Right lobe of liver (tissue), 6 donors: Measurements from ENCODE around the gene RND3. TPM values are rescaled to one million over a fixed set of nuclear protein-coding genes. Genes with fewer than 3 reads are reported as not detected.
A peak's percentile ranks its signal among the peaks of the same experiment; 100 is the strongest.

ENCODE experiments used
- ATAC-seq, 4 donors: fragments of 200-7000 bp; cut with Tn5 transposase; one replicate each; pipeline ENCODE4 v1.9.1; 2020; ENCODE audit warnings: mild to moderate bottlenecking in 4 of 4, moderate library complexity in 4 of 4
- DNase-seq, 3 donors: peaks; one replicate each; pipeline ENCODE4 v3.0.0-alpha.2; 2020
- H3K27ac ChIP-seq, 3 donors: fragments of 200-600 bp; one replicate each; pipeline ENCODE4 v1.8.0; 2022
- H3K27me3 ChIP-seq, 2 donors: fragments of 200-600 bp; one replicate each; pipeline ENCODE4 v1.8.0; 2022
- H3K36me3 ChIP-seq, 4 donors: fragments of 200-600 bp; sonication (generic) in 1 of 4; one replicate each; pipeline versions ENCODE4 v1.5.1 to v1.8.0; 2017 to 2022; ENCODE audit warnings: control low read depth in 1 of 4
- H3K4me1 ChIP-seq, 4 donors: fragments of 200-600 bp; sonication (generic) in 1 of 4; one replicate each; pipeline versions ENCODE4 v1.5.1 to v1.8.0; 2017 to 2022; ENCODE audit warnings: control low read depth in 1 of 4
- H3K4me3 ChIP-seq, 3 donors: fragments of 200-600 bp; one replicate each; pipeline ENCODE4 v1.8.0; 2022
- H3K9me3 ChIP-seq, 4 donors: fragments of 200-600 bp; sonication (generic) in 1 of 4; one replicate each; pipeline versions ENCODE4 v1.5.1 to v1.8.0; 2017 to 2022; ENCODE audit warnings: control low read depth in 1 of 4
- POLR2A ChIP-seq: fragments of 450-650 bp; IDR thresholded peaks from one replicate; pipeline ENCODE4 v1.6.1; 2017; ENCODE audit warnings: antibody characterized with exemption, mild to moderate bottlenecking
- WGBS: methylation state at CpG from one replicate; pipeline ENCODE4 v1.1.6; 2018; ENCODE audit warnings: low coverage, low lambda C conversion rate; ENCODE audit not compliant: insufficient coverage; ENCODE audit errors: missing lambda C conversion rate; 5-methylcytosine and 5-hydroxymethylcytosine counted together
- intact Hi-C, 2 donors: fragments of 100-400 bp; cut with DNase I; formaldehyde crosslinking; loops; one replicate each; pipeline versions ENCODE4 v1.11.2 to v1.14.1; 2022
- total RNA-seq, 6 experiments: library from RNA; depleted of rRNA in 2 of 6; stranded (reverse); fragments of >200 nt in 2 of 6; fragmentation: NEBNext Ultra II Directional in 3 of 6; extraction: Animal tissue kit (Norgen Biotek cat#: 25700) in 3 of 6; gene quantifications; one replicate each; pipeline versions ENCODE4 v1.1.0 to v1.2.4, GENCODE V29; 2016 to 2023
- TF ChIP-seq, protein P1 (sequence below), 4 donors: fragments of 200-600 bp in 3 of 4; fragments of 450-650 bp in 1 of 4; IDR thresholded peaks; one replicate each; pipeline versions ENCODE4 v1.5.1 to v1.8.0; 2016 to 2022; ENCODE audit warnings: antibody characterized with exemption in 4 of 4, mild to moderate bottlenecking in 2 of 4
- donor health status: DM: no; HTN: yes; CAD: no.
- donor health status: DM: no; HTN: no; CAD: no.
- donor health status: DM: no; HTN: no; CAD: no.
- donor health status: DM: no; HTN: yes; CAD: no.
- donor health status: DM: no; HTN: yes; CAD: no.

The RND3 gene
- total RNA-seq, 6 experiments from 2014 or later, result 20.0 to 70.5 (median 36.8) TPM

DNA sequence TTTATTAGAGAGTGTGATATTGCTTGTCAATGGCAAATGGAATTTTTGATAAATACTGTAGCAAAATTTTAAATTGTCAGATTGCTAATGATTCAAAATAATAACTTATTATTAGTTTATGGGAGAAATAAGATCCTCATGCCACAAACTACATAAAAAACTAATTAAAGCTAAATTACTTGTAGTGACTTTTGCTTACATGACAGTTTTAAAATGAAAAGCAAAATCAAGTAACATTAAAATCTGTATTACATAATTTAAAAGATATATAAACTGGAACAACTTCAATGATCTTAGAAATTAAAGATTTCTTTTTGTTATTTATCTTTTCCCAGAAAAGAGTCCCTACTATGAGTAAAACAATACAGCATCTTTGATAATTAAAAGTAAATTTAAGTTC lies 17.7 kb upstream of the RND3 start:
- no peak overlapping the region for H3K4me3 ChIP-seq
- H3K27ac ChIP-seq, result no peak overlapping the region
- intact Hi-C loops, result no loop called here
- no peaks in the 10 kb centered on the region for H3K4me1 ChIP-seq
- H3K27me3 ChIP-seq, result no peaks in the 10 kb centered on the region
- TF ChIP-seq, protein P1, sequence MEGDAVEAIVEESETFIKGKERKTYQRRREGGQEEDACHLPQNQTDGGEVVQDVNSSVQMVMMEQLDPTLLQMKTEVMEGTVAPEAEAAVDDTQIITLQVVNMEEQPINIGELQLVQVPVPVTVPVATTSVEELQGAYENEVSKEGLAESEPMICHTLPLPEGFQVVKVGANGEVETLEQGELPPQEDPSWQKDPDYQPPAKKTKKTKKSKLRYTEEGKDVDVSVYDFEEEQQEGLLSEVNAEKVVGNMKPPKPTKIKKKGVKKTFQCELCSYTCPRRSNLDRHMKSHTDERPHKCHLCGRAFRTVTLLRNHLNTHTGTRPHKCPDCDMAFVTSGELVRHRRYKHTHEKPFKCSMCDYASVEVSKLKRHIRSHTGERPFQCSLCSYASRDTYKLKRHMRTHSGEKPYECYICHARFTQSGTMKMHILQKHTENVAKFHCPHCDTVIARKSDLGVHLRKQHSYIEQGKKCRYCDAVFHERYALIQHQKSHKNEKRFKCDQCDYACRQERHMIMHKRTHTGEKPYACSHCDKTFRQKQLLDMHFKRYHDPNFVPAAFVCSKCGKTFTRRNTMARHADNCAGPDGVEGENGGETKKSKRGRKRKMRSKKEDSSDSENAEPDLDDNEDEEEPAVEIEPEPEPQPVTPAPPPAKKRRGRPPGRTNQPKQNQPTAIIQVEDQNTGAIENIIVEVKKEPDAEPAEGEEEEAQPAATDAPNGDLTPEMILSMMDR (IDR thresholded peaks at IDR 0.05), result no peak
- no peak for TF ChIP-seq POLR2A
- no peaks in the 10 kb centered on the region for H3K9me3 ChIP-seq
- no peaks in the 10 kb centered on the region for H3K36me3 ChIP-seq
- ATAC-seq (no peak), DNase-seq (no peak)

DNA sequence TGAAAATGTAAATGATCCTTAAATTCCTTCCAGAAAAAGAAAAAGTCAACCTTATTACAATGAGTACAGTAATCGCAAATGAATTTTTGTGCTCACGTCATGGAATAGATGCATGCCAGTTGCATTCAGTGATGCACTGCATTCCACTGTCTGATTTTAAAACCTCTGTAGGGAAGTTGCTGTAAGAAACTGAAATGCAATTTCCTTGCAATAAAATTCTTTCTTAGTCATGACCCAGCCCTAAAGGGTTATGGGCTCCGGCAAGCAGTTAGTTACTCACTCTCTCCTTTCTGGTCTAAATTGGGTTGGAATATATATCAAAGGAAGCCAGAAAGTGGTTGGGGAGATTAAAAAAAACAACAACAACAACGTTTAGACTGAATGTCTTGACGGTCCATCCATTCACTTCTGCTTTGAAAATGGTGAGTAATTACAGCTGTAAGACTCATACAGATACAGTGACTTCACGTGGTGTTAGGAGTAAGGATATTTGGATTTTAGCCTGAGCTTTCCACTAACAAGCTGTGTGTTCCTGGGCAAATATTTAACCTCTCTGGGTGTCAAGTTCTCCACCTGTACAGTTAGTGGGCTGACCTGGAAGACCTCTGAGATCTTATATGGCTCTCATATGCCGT lies 8.6 kb upstream of the RND3 start:
- Histone ChIP-seq H3K27me3 (no peaks in the 10 kb centered on the region), H3K9me3 (no peaks in the 10 kb centered on the region), H3K4me1 (peaks cover 0 to 17% (median 8%) of the 10 kb centered on the region in 4 donors), H3K36me3 (no peaks in the 10 kb centered on the region), H3K4me3 (no peak overlapping the region), H3K27ac (no peak overlapping the region)
- DNase-seq (no peak), ATAC-seq (no peak)
- WGBS, result 71% methylated on average over 7 of the region's 7 CpGs
- intact Hi-C loops, result no loop called here
- TF ChIP-seq, protein P1 (IDR thresholded peaks at IDR 0.05), result no peak
- TF ChIP-seq POLR2A, result no peak

DNA sequence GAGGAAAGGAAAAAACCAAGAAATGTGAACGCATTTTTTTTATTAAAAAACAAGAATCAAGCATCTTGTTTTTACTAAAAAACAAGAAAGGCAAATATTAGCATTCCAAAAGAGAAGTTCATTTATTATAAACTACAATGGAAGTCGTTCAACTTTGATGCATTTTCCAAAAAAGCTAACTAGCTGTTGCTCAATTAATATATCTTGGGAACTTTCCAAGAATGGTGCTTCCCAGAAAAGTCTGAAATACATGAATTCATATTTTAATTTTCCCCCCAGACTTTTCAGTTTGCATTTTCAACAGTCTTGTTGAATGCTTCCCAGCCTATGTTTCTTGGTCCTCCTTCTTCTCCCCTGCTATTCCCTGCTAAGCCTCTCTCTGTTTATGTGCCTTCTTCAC lies 7.5 kb upstream of the RND3 start:
- H3K4me1 ChIP-seq, result peaks cover 0 to 17% (median 8%) of the 10 kb centered on the region in 4 donors
- intact Hi-C loops, result no loop called here
- WGBS, result 22% methylated on average over 2 of the region's 2 CpGs

DNA sequence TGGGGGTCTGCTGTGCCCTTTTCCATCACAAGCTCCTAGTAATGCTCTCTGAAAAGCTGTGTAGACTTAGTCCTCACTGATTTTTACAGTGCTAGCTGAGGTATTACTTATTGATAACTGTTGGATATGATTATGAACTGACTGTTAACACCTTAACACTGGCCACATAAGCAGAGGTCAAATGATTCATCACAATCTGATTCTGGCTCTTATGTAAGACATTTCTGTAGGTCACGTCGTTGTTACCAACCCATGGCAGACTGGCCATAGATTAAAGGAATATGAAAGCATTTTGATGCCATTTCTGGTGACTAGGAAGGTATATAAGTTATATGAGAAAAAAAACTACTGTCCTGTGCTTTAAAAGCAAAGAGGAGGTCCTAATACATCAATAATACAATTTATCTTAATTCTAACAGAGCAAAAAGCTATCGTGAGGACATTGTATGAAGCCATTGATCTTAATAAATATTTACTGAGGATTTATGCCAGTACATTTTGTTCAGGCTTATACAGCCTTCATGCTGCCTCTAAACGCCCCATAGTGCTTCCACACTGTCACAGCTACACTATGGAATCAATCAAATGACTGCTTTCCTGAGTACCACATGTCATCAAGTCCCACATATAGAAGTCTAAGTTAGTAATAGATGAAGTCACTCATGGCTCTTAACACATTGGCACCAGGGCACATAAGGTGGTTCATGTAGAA lies 6.9 kb upstream of the RND3 start:
- TF ChIP-seq, protein P1 (IDR thresholded peaks at IDR 0.05), result no peak
- TF ChIP-seq POLR2A, result no peak
- H3K27ac ChIP-seq, result peak overlapping the region in 2 of 3 donors; percentile 33 to 42
- 22% methylated on average over 4 of the region's 4 CpGs for WGBS
- H3K36me3 ChIP-seq, result no peaks in the 10 kb centered on the region
- H3K9me3 ChIP-seq, result no peaks in the 10 kb centered on the region
- peaks cover 0 to 17% (median 8%) of the 10 kb centered on the region in 4 donors for H3K4me1 ChIP-seq
- H3K4me3 ChIP-seq, result no peak overlapping the region
- ATAC-seq, result peak; percentile 78 to 95 (median 90)
- H3K27me3 ChIP-seq, result no peaks in the 10 kb centered on the region
- DNase-seq, result no peak
- intact Hi-C loops, result no loop called here

More for the DNA sequence above, 7.5 kb upstream of the RND3 start:
- no peak for DNase-seq
- Histone ChIP-seq H3K27me3 (no peaks in the 10 kb centered on the region), H3K27ac (no peak overlapping the region), H3K4me3 (no peak overlapping the region), H3K36me3 (no peaks in the 10 kb centered on the region), H3K9me3 (no peaks in the 10 kb centered on the region)
- ATAC-seq, result no peak
- TF ChIP-seq, protein P1 (IDR thresholded peaks at IDR 0.05), result no peak
- no peak for TF ChIP-seq POLR2A
